Mesenchymal stem cell (in vitro differentiated cells and primary cell): ENCODE measurements around the gene ACOX2.
"Not testable (repeated sequence)": the region's sequence is repeated elsewhere in the genome, so short reads cannot be mapped to it uniquely, and the experiment has no call there.

Experiments
- DNase-seq: peaks from one replicate; pipeline ENCODE4 v3.0.0-alpha.2; 2013
- H2AFZ ChIP-seq: one replicate; pipeline ENCODE4 v1.6.1; 2013; ENCODE audit warnings: low read depth, mild to moderate bottlenecking, control low read depth, inconsistent platforms, low read length, moderate library complexity
- H2AK5ac ChIP-seq: 2 replicates; pipeline ENCODE4 v1.6.1; 2013; ENCODE audit warnings: low read length, moderate library complexity, mild to moderate bottlenecking, inconsistent platforms; ENCODE audit not compliant: severe bottlenecking
- H2BK120ac ChIP-seq: one replicate; pipeline ENCODE4 v1.6.1; 2013; ENCODE audit warnings: low read depth, mild to moderate bottlenecking, inconsistent platforms, low read length, moderate library complexity
- H2BK12ac ChIP-seq, 2 experiments: one replicate each; pipeline ENCODE4 v1.6.1; 2013; ENCODE audit warnings: inconsistent platforms in 2 of 2, low read length in 2 of 2, mild to moderate bottlenecking in 2 of 2, moderate library complexity in 2 of 2, control low read depth in 1 of 2
- H2BK15ac ChIP-seq: one replicate; pipeline ENCODE4 v1.6.1; 2013; ENCODE audit warnings: mild to moderate bottlenecking, low read depth, inconsistent platforms; ENCODE audit not compliant: poor library complexity, severe bottlenecking
- H2BK5ac ChIP-seq: 2 replicates; pipeline ENCODE4 v1.6.1; 2013; ENCODE audit warnings: low read depth, mild to moderate bottlenecking, low read length, control low read depth, inconsistent platforms; ENCODE audit not compliant: poor library complexity, severe bottlenecking
- H3K14ac ChIP-seq, 2 experiments: one replicate each; pipeline ENCODE4 v1.6.1; 2013; ENCODE audit warnings: inconsistent platforms in 2 of 2, low read length in 2 of 2, control low read depth in 1 of 2, mild to moderate bottlenecking in 1 of 2, moderate library complexity in 1 of 2
- H3K18ac ChIP-seq, 2 experiments: one replicate each; pipeline ENCODE4 v1.6.1; 2013; ENCODE audit warnings: inconsistent platforms in 2 of 2, low read length in 2 of 2, control low read depth in 1 of 2, low read depth in 1 of 2, mild to moderate bottlenecking in 1 of 2
- H3K23ac ChIP-seq, 2 experiments: one replicate each; pipeline ENCODE4 v1.6.1; 2013; ENCODE audit warnings: inconsistent platforms in 2 of 2, low read length in 2 of 2, mild to moderate bottlenecking in 2 of 2, moderate library complexity in 2 of 2, control low read depth in 1 of 2
- H3K27ac ChIP-seq: 2 replicates; pipeline ENCODE4 v1.5.1; 2013; ENCODE audit warnings: mild to moderate bottlenecking, moderate library complexity, low read length, control low read depth, inconsistent platforms; ENCODE audit not compliant: poor library complexity, severe bottlenecking
- H3K27me3 ChIP-seq, 2 experiments: 2 replicates each; pipeline versions ENCODE4 v1.6.1 to v1.7.0; 2013; ENCODE audit warnings: low read length in 2 of 2, mild to moderate bottlenecking in 2 of 2, moderate library complexity in 2 of 2, control low read depth in 1 of 2, inconsistent platforms in 1 of 2; ENCODE audit not compliant: control insufficient read depth in 1 of 2, insufficient read depth in 1 of 2
- H3K36me3 ChIP-seq, 2 experiments: 2 replicates each; pipeline versions ENCODE4 v1.6.1 to v1.7.0; 2013; ENCODE audit warnings: low read length in 2 of 2, control low read depth in 1 of 2, inconsistent platforms in 1 of 2, low read depth in 1 of 2, mild to moderate bottlenecking in 1 of 2; ENCODE audit not compliant: insufficient read depth in 2 of 2, control insufficient read depth in 1 of 2
- H3K4ac ChIP-seq, 2 experiments: one replicate each; pipeline ENCODE4 v1.6.1; 2013; ENCODE audit warnings: inconsistent platforms in 2 of 2, low read length in 2 of 2, mild to moderate bottlenecking in 2 of 2, moderate library complexity in 2 of 2, control low read depth in 1 of 2, low read depth in 1 of 2
- H3K4me1 ChIP-seq: 2 replicates; pipeline ENCODE4 v1.6.1; 2013; ENCODE audit warnings: low read depth, low read length, control low read depth; ENCODE audit not compliant: control insufficient read depth, insufficient read depth
- H3K4me2 ChIP-seq: 2 replicates; pipeline ENCODE4 v1.6.1; 2013; ENCODE audit warnings: low read length, mild to moderate bottlenecking, inconsistent platforms; ENCODE audit not compliant: poor library complexity, severe bottlenecking
- H3K4me3 ChIP-seq, 2 experiments: 2 replicates each; pipeline versions ENCODE4 v1.5.1 to v1.7.0; 2013; ENCODE audit warnings: low read length in 2 of 2, mild to moderate bottlenecking in 2 of 2, control low read depth in 1 of 2, low read depth in 1 of 2; ENCODE audit not compliant: insufficient read depth in 1 of 2
- H3K79me1 ChIP-seq: replicated peaks from 2 replicates; pipeline ENCODE4 v1.6.1; 2013; ENCODE audit warnings: mild to moderate bottlenecking, control low read depth, low read length, inconsistent platforms; ENCODE audit not compliant: poor library complexity, severe bottlenecking
- H3K9ac ChIP-seq: 2 replicates; pipeline ENCODE4 v1.7.0; 2013; ENCODE audit warnings: mild to moderate bottlenecking, low read length, moderate library complexity
- H3K9me3 ChIP-seq: 2 replicates; pipeline ENCODE4 v1.7.0; 2013; ENCODE audit warnings: mild to moderate bottlenecking, low read length; ENCODE audit not compliant: control insufficient read depth
- H4K8ac ChIP-seq: one replicate; pipeline ENCODE4 v1.6.1; 2013; ENCODE audit warnings: inconsistent platforms, mild to moderate bottlenecking, low read length, moderate library complexity
- H4K91ac ChIP-seq: one replicate; pipeline ENCODE4 v1.6.1; 2013; ENCODE audit warnings: mild to moderate bottlenecking, low read length, inconsistent platforms
- WGBS: methylation state at CpG from one replicate; pipeline ENCODE4 v1.1.7; 2013; ENCODE audit warnings: mixed read lengths; 5-methylcytosine and 5-hydroxymethylcytosine counted together

The ACOX2 gene

DNA sequence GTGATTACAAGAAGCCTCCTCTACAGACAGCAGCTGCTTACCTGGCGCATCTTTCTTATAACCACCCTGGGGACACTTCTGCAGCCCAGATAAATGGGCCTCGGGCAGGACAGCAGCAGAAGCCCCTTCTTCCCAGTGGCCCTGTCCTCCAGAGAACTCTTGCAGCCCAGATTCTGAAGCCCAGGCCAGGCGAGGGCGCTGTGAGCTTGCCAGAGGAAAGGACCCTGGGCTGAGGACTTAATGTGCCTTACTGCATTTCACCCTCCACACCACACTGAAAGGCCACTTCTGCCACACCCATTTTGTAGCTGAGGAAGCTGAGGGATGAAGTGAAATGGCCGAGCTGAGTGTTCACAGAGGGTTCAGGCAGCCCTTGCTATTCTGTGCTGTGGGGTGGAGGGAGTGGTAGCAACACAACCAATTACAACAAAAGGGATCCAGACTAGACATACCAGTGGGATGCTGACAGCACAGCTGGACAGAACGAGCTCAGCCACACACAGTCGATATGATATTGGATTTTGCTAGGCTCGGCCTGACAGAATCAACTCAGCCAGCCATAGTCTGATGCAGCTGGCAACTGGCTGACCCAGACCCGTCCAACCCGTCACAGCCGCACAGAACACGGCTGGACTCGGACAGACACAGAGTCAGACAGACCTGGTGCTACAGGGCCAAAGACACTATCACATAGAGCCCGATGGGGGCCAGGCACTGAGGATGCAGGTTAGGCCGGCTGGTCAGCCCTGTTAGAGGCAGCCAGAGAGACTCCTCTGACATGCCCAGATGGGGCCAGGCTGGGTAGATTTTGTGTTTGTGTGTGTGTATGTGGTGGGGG lies 7.3 kb downstream of the ACOX2 start:
- H3K79me1 ChIP-seq = no peaks in the 10 kb centered on the region
- no peak overlapping the region for H2BK5ac ChIP-seq
- no peak overlapping the region for H3K23ac ChIP-seq
- no peaks in the 10 kb centered on the region for H3K9me3 ChIP-seq
- 86% methylated on average over 12 of the region's 15 CpGs for WGBS
- no peak overlapping the region for H4K8ac ChIP-seq
- H3K36me3 ChIP-seq = peaks cover 0 to 88% of the 10 kb centered on the region in 2 experiments
- H3K27me3 ChIP-seq = no peaks in the 10 kb centered on the region
- H2BK12ac ChIP-seq = peak overlapping the region in 1 of 2 experiments; percentile 55
- H3K4me3 ChIP-seq = no peak overlapping the region
- H3K4me2 ChIP-seq = no peak overlapping the region
- H3K4ac ChIP-seq = no peak overlapping the region
- peak overlapping the region; percentile 16 for H4K91ac ChIP-seq
- H2BK15ac ChIP-seq = no peak overlapping the region
- no peak overlapping the region for H2AFZ ChIP-seq
- peak; percentile 20 for DNase-seq
- no peak overlapping the region for H2AK5ac ChIP-seq
- no peak overlapping the region for H3K9ac ChIP-seq
- H3K14ac ChIP-seq = no peak overlapping the region
- H3K18ac ChIP-seq = no peak overlapping the region
- H3K27ac ChIP-seq = no peak overlapping the region
- peaks cover 16% of the 10 kb centered on the region for H3K4me1 ChIP-seq
- H2BK120ac ChIP-seq = no peak overlapping the region

DNA sequence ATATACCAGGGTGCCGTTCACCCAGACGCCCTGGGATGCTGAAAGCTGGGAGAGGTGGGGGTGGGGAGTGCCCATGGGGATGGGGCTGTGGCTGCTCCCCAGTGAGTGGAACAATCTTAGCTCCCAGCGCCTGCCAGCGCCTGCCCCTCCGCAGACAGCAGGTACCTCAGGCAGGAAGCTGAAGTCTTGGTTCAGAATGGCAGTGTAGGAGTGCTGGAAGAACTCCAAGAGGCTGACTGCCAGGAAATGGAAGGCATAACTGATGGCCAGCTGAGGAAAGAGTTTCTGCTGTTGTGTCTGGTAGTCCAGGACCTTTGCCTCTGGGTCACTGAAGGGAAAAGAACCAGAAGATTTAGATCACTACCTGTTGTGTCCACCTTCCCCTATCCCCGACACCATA lies 8.4 kb downstream of the ACOX2 start:
- Histone ChIP-seq H3K18ac (no peak overlapping the region), H3K4me2 (no peak overlapping the region), H4K91ac (no peak overlapping the region), H4K8ac (no peak overlapping the region), H2AK5ac (no peak overlapping the region), H3K36me3 (peaks cover 0 to 88% of the 10 kb centered on the region in 2 experiments), H2BK15ac (no peak overlapping the region), H2BK12ac (no peak overlapping the region), H2BK120ac (no peak overlapping the region), H3K27ac (no peak overlapping the region), H3K9me3 (no peaks in the 10 kb centered on the region), H2AFZ (no peak overlapping the region), H3K9ac (no peak overlapping the region), H3K4ac (no peak overlapping the region), H3K79me1 (no peaks in the 10 kb centered on the region), H3K14ac (no peak overlapping the region), H3K27me3 (no peaks in the 10 kb centered on the region), H2BK5ac (no peak overlapping the region), H3K4me1 (peaks cover 16% of the 10 kb centered on the region), H3K23ac (no peak overlapping the region), H3K4me3 (no peak overlapping the region)
- peak; percentile 27 for DNase-seq
- 87% methylated on average over 6 of the region's 6 CpGs for WGBS

DNA sequence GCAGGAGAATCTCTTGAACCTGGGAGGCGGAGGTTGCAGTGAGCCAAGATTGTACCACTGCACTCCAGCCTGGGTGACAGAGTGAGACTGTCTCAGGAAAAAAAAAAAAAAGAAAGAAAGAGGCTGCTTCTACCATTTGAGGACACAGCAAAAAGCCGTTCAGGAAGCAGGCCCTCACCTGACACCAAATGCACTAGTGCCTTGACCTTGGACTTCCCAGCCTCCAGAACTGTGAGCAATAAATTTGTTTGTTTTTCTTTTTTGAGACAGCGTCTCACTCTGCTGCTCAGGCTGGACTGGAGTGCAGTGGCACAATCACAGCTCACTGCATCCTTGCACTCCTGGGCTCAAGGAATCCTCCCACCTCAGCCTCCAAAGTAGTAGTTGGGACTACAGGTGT lies 9.6 kb downstream of the ACOX2 start:
- Histone ChIP-seq H3K36me3 (peaks cover 0 to 89% of the 10 kb centered on the region in 2 experiments), H3K4me1 (peaks cover 15% of the 10 kb centered on the region)
- not testable (repeated sequence) for H2BK15ac ChIP-seq, H3K27ac ChIP-seq, H3K23ac ChIP-seq, H3K4me2 ChIP-seq, H3K4ac ChIP-seq, H3K14ac ChIP-seq, H3K9me3 ChIP-seq, DNase-seq, H2AK5ac ChIP-seq, H2BK5ac ChIP-seq, H3K79me1 ChIP-seq, H4K8ac ChIP-seq, H3K9ac ChIP-seq, H2BK12ac ChIP-seq, H3K27me3 ChIP-seq, H3K18ac ChIP-seq, H3K4me3 ChIP-seq, H2AFZ ChIP-seq, H4K91ac ChIP-seq, H2BK120ac ChIP-seq
- 87% methylated on average over 2 of the region's 3 CpGs for WGBS

DNA sequence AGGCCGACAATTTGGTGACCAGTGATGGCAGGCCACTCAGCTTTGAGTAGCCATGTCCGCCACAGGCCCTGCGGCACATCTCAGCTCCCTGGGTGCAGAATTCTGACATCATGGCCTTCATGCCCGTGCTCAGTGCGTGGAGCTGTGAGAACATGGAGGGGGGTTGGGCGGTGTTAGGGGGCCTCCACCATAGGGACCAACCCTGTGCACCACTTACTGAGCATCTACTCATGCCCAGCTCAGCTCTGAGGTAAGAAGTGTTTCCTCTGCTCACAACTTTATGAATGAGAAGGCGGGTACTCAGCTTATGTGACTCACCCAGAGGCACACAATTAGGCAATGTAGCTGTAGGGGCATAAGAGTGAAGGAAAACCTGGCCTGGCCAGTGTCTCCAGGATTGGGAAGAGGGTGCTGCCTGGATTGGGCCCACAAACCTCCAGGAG lies 10.5 kb downstream of the ACOX2 start:
- WGBS = 73% methylated on average over 4 of the region's 7 CpGs
- peaks cover 0 to 89% of the 10 kb centered on the region in 2 experiments for H3K36me3 ChIP-seq

More for the DNA sequence above, 10.5 kb downstream of the ACOX2 start:
- Histone ChIP-seq H2AFZ (no peak overlapping the region), H3K4me1 (peaks cover 17% of the 10 kb centered on the region), H2BK12ac (no peak overlapping the region), H2BK15ac (no peak overlapping the region), H2BK5ac (no peak overlapping the region), H3K18ac (peak overlapping the region in 1 of 2 experiments; percentile 35), H4K91ac (no peak overlapping the region), H3K79me1 (no peaks in the 10 kb centered on the region), H4K8ac (no peak overlapping the region), H2BK120ac (no peak overlapping the region), H3K9me3 (no peaks in the 10 kb centered on the region), H3K4me3 (no peak overlapping the region), H3K23ac (no peak overlapping the region), H3K9ac (no peak overlapping the region), H2AK5ac (no peak overlapping the region), H3K4ac (no peak overlapping the region), H3K14ac (no peak overlapping the region), H3K27ac (no peak overlapping the region), H3K27me3 (no peaks in the 10 kb centered on the region), H3K4me2 (no peak overlapping the region)
- peak; percentile 89 for DNase-seq
